ENCODE measurements around the gene CLIC5.

Gene CLIC5

DNA sequence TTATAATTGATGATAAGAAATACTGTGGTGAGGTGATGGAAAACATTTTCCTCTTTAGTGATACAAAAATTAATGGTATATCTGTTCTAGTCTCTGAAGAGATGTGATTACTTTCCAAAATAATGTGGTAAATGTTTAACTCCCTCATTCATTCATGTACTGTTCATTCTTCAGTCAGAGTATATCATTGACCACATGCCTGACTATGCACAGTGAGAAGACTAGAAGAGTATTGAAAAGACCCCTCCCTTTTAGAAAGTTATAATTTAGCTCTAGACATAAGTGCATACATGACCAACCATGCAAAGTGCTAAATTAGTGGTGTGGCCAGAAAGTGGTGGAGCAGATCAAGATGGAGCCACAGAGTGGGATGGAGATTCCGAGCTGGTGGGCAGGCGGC is 133.0 kb downstream of the CLIC5 start:
- DNase-seq: no peak

DNA sequence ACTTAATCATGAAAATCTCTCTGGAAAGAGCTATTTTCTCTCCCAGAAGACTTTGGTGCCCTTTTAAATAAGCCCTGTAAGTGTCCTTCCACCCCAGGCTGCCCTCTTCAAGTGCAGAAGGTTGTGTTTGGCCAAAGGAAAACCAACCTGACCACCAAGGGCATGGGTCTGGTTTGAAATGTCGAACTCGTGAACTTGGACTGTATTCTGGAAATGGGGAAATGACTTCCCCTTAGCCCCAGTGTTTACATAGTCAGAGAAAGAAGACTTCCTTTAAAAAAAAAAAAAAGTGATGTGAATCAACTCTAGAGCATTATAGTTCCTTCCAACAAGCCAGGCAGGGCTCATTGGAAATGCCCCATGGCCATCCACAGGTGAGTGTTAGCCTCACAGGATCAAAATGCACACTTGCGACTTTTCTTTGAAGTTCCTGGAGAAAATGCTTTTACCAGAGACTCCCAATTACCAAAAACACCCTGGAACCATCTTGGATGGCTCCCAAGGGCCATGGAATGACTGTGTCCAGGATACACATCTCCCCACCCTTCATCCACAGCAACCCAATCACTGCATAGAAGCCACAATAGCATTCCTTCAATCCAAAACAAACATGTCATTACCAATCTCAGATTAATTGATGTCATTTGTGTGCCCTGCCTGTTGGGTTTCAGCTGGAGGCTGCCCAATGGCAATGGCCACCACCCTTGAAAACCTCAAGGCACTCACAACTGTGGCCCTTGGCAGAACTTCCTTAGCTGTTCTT is 133.8 kb downstream of the CLIC5 start:
- no peak for DNase-seq

DNA sequence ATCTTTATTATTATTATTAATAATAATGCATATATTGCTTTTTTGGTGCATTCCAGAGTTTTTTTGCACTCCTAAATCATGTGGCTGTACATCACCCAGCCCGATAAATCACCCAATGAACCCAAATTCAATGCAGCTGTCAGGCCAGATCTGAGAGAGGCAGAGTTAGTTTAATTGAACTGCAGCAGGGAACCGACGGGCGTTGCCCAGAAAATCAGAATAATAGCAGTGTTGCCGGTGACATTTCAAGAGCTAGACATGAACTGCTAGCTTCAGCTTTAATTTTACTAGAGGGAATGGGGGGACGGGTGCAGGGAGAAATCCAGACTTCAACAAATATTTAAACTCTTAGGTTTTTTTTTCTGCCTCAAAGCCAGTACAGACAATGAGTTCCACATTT is 135.0 kb downstream of the CLIC5 start:
- DNase-seq: no peak

DNA sequence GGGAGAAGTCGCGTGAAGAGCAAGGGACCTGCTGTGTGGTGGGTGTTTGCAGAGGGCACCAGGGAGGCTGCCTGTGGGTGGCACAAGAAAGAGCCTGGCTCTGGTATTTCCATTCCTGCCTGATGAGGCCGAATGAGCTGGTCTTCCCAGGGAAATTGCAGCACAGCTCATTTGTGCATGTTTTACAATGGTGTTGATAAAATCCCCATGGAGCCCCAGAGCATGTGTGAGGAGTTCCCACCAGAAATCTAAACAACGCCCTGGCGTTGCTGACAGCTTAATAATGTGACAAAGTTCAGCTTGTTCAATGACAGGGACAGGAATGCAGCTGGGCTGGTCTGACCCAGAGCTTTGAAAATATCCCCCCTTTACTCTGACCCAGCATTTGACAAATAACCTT is 135.5 kb downstream of the CLIC5 start:
- no peak for DNase-seq

DNA sequence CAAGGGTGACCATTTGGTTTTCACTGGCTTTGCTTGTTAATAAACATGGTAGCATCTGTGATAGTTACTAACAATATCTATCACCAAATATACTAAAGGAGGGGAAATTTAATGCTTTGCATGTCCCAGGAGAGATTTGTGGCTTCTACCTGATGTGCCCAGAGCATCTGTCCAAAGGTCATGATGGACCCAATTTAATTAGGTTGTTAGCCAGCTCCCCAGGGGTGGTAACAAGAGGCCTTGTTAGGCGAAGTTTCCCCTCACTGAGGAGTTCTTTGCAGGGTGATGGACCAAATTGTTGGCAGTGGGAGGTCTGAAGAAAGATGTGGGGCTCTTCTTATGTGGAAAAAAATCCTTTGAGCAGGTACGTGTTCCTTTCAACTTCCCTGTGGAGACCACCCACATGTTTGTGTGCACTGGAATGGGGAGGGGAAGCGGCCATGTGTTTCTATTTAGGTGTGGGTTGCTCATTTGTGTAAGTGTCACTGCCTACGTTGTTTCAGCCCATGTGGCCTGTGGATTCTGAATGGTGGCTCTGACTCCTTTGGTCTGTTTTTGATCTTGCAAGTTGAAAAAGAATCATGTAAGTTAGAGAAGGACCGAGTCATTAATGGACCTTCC is 137.6 kb downstream of the CLIC5 start:
- no peak for DNase-seq

DNA sequence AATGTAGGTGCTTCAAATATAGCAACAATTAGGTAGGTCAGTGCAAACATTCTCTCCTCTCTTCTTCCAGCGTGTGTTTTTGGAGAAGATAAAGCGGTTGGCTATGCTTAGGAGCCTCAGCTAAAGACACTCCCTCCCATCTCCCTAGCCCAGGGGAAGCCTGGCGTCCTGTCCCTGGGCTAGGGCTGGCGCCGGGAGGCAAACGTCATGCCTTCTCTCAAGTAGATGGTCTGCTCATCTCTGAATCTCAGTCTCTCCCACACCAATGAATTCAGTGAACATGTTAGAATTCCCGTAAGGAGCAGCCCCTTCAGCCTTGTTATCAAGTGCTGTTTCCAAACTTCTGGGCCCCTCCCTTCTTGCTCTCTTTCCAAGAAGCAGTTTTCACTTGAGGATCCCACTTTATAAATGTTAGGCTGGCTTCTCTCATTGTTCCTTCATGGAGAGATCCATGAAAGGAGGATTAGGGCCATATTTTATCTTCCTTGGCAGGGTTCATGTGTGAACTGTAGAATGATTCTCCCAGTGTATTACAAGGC is 142.8 kb downstream of the CLIC5 start:
- DNase-seq: no peak

DNA sequence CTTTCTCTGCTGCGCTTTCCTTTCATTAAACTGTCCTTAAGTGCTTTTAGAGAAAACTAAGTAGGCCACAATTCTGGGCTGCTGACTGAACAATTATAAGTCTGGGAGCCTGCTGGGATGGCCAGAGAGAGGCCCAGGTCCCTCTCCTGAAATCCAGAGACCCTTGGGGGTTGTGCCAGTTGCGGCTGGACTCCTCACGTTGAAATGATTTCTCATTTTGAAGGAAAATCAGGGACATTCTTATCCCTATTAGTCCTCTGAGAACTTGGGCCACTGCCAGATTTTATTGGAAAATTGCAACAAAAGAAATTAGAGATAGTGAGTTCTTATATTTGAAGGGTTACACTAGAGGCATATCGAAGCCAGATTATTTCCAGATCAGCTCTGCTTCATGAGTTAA is 145.1 kb downstream of the CLIC5 start:
- DNase-seq: no peak

DNA sequence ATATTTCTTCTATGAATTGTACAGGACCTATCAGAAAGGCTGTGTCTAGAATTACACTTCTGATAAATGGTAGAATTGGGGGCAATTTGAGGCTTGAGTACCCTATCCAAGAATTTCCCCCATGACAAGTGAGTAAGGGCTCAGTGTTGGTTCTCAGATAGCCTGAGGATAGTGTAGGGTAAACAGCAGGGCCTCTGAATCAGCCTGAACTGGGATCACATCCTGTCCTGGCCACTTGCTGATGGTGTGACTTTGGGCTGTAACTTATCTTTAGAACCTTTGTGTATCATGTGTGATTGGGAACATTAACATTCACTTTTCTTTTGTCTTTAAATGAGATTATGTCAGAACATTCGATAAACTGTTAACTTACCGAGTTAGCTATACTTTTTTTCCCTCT is 151.0 kb downstream of the CLIC5 start:
- no peak for DNase-seq

DNA sequence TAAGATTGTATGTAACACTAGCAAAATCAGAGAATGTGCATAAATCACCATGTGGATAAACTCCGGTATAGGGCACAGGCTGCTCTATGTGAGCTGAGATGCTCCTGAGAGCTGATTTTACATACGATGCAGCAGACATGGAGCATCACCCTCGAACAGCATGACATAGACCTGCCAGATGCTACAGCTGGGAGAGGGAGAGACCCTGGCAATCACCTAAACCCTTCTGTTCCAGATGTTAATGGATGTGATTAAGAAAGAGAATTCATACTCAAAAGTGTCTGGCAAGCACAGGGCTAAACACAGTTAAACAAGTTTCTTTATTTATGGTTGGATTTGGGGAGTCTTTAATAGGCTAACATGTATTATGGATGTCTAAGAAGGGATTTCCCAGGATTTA is 157.0 kb downstream of the CLIC5 start:
- DNase-seq: no peak

DNA sequence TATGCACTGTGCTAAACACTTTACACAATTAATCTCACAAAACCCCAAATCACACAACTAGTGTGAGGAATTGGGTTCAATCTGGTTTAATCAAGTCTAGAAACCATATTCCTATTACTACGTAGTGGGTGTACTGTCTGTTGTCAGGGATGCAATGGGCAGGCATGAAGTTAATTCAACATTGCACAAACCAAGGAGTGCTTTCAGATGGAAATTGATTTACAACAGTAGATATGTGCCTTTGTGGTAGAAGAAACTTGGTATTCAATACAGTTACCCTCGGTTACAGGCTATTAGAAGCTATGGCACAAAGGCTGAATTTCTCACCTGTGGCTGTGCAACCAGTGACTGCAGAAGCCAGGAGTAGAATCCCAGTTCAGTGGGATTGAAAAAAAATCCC is 157.8 kb downstream of the CLIC5 start:
- DNase-seq: no peak

DNA sequence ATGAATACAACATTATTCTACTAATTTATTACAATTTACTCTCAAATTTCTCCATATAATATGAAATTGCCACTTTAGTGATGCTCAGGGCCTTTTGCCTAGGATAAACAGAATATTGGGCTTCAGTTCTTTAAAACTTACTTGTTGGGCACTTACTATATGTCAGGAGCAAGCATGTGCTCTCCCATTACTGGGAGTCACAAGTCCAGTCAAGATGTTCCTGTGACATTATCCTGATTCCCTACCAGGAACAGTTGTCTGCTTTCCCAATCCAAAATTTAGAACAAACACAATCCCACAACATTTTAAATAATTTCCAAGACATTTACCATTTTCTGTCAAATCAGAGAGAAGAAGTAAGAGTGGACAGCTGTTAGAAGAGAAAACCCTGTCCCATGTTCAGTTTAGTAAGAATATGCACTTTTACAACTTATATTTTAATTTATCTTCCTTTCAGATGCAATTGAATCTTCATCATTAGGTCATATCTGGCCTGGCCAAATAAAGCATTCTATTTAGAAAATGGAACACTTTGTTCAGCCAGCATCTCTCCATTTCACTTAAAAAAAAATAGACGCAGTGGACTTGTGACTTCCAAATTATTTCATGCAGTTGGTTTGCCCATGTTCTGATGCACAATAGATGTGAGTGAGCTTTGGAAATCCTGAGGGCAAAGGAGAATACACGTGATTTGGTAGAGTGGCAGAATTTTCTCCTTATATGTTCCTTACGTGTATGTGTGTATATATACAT is 159.8 kb downstream of the CLIC5 start:
- no peak for DNase-seq

DNA sequence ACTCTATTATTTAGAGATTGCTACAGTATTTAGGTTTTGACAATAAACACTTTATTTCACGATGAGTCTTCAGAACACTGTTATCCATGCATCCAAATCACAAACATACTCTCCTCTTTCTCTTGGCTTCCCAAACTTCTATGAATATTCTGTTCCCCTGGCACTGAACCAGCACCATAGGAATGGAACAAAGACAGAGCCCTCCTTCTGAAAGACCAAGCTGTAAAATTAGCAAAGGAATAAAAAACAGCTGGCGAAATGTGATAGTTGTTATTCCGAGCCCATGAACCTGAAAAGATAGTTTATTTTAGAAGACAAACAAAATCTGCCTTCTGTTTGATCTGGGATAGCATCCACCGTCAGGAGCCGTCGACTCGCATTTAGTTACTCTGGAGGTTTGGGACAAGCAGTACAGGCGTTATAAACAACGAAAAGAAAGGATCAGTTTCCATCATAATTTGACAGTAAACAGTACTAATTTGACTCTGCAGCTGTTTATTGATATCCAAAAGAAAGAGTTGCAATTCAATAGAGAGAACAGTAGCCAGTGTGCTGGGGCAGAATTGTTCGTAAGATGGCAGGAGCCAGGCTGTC is 161.4 kb downstream of the CLIC5 start:
- DNase-seq: no peak

DNA sequence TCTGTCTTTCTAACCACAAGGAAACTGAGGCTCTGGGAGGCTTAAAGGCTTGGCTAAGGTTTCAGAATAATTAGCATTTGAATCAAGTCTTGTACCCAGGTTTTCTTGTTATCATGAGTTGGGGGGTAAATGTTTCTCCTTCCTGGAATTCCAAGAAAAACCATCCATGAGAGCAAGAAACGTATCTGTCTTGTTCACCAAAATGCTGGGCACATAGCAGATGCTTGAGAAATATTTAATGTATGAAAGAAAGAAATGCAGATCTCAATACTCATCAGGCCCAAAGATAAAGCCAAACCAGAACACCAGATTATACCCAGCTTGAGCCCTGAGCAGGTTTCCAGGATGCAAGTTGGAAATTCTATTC is 164.6 kb downstream of the CLIC5 start:
- DNase-seq: no peak

DNA sequence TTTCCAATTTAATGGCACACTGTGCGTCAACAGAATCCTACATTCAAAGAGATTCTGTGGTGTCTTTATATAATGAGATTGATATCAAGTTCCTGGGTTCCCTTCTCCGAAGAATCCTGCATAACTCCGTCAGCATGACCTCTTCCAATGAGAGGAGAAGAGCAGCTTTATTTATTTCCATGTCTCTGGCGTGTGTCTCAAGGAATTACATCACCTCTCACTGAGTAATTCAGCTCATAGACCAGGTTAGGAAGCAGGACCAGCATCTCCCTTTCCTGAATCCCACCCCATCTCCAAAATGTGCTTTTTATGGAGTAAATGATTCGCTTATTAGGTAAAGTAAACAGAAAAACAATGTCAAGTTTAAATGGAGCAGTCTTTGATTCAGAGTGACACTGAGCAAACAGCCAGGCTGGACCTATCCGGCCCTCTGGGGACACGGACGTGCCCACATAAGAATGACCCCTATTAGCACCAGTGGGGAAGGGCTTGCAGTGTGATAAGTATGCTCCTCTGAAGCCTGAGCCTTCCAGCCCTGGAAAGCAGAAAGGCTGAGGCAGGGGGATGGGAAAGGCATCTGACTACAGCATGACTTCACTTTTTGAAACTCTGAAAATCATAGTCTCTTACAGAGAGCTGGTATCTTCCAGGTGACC is 165.2 kb downstream of the CLIC5 start:
- DNase-seq: no peak

DNA sequence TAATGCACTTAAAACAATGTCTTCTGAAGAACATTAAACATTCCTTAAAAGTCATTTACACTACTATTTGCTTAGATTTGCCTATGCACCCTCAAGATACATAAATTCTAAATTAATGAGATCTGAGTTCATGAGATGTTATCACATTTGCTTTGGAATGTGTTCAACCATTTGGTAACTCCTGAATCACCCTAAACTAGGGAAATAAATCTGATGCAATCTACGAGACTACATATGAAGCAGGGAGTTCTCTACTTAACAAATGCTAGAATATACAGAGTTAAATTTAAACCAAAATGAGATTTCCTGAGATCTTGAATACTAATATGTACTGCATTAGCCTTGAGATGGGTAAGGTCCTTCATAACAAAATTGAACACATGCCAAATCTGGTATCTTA is 170.1 kb downstream of the CLIC5 start:
- no peak for DNase-seq

DNA sequence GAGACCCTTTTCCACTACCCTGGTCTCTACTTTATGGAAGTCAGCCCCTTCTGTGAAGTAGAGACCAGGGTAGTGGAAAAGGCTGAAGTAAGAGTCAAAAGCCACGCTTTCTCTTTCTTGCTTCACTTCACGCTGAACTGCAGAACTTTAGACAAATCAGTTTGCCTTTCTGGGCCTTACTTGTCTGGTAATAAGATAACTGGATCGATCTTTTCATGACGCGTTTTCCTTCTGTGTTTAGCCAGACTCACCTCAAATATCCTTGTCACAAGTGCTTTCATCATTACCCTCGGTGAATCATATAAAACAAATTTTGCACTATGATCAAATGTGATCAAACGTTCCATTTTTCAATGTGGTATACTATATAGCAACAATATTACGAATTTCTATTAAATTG is 170.7 kb downstream of the CLIC5 start:
- DNase-seq: no peak

DNA sequence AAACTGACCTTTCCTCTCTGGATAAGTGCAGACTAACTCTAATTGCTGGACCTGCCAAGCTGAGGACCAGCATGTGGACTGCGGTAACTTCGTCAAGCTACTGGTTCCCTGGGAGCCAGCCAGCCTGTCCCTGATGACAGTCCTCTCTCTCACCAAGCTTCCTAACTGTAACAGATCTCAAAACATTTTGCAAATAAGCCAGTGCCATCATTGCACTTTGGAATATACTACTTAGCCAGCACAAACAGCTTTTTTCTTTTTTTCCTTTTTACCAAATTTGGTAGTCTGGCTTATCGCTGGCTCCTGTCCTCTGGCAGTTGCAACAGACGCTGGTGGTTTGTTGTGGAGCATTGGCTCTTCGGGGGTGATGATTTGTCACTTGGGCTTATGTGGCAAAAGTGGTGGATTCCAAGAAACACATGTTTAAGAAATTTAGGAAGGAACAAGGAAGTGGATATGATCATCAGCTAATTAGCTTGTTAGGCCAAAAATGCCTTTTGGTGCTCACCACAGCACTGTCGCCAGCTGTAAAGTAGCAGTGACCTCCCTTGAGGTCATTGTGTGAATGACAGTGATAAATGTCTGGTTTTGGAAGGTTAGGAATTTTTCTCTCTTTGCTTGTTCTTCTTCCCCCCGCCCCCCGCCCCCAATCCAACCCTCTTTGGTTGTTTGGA is 171.7 kb downstream of the CLIC5 start:
- no peak for DNase-seq

DNA sequence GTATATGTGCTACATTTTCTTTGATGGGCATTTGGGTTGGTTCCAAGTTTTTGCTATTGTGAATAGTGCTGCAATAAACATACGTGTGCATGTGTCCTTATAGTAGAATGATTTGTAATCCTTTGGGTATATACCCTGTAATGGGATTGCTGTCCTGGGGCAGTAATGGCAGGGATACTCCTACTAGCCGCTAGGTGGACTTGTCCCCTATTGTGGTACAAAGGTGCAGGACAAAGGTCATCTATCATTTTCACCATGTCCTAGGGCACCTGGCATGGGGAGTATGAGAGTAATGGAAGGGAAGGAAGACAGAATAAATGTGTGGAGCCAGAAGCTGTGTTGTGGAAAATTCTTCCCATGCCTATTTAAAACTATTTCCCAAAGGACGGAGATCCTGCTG is 174.6 kb downstream of the CLIC5 start:
- DNase-seq: no peak

DNA sequence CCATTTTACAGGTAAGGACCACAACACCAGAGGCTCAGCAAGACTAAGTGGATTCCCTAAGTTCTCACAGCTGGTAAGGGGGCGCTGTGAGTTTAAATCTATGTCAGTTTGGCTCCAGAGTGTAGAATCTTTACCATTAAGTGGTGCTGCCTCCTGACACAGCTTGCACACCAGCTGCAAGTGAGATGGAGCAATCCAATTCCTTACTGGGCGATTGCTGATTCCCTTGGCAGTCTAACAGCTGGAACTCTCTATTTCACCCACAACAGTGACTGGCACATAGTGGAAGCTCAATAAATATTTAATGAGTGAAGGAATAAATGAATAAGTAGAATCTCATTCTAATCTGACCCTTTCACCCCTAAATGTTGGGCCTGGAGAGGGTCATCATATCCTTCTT is 176.7 kb downstream of the CLIC5 start:
- no peak for DNase-seq

DNA sequence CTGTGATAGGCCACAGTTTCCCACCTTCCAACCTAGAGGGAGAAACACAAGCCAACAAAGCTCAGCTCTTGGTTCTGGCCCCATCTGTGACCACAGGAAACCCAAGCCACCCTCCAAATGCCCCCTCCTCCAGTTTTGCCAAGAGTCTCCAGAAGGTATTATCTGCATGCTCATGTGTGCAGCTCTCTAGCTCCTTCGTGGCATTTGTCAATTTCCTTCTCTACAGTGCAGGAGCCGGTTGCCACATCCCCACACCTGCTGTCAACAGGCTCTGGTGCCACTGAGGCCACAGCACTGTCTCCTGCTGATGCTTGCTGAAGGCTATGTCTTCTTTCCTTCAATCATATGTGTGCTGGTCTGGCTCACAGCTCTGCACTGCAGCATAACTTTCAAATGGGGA is 177.2 kb downstream of the CLIC5 start:
- no peak for DNase-seq

DNA sequence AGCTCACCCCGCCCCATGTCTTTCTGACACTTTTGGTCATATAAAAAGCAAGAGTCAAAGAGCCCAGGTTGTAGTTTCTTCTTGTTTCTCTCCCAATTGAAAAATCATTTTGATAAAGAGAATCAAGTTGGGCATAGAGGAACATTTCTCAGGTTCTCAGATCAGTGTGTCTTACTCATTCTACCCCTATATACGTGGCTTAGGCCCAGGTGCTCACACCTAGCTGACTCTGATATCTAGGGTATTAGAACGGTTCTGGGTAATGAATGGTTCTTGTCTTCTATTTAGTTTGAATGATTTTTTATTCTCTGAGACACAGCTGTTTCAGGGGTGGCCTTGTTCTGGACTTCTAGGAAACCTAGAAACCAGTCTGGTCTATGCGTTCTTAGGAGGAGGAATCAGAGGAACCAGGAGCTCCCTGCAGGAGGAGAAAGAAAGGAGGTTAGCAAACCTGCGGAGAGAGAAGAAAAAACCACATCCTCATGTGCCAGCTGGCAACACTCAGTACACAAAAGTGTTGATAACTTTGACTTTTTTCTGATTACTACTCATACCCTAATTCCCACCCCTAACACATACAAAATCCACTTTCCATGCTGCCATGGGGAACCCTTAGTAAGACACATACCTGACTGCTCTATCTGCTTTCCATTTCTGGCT is 178.0 kb downstream of the CLIC5 start:
- no peak for DNase-seq

DNA sequence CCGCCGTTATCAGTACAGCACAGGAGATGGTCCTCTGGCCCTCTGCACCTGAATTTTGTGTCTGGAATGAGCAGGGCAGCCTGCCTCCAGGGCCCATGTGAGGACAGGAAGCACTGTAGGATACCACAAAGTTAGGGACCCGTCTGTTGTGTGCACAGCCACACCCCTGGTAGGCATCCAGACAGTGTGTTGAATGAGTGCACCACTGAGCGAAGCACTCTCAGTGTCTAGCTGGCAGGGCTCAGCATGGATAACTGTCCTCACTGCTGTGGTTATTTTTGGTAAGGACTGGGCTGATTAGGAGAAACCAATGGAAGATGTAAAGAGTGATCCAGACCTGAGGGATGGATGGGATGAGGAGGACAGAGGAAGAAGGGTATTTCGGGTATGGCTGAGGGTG is 178.7 kb downstream of the CLIC5 start:
- no peak for DNase-seq
